Measurements from ENCODE around the gene ZDHHC11. TPM values are rescaled to one million over a fixed set of nuclear protein-coding genes. Genes with fewer than 3 reads are reported as not detected.

Gene ZDHHC11
- total RNA-seq, 2 experiments from 2014 or later = 6.2 to 7.9 TPM

DNA sequence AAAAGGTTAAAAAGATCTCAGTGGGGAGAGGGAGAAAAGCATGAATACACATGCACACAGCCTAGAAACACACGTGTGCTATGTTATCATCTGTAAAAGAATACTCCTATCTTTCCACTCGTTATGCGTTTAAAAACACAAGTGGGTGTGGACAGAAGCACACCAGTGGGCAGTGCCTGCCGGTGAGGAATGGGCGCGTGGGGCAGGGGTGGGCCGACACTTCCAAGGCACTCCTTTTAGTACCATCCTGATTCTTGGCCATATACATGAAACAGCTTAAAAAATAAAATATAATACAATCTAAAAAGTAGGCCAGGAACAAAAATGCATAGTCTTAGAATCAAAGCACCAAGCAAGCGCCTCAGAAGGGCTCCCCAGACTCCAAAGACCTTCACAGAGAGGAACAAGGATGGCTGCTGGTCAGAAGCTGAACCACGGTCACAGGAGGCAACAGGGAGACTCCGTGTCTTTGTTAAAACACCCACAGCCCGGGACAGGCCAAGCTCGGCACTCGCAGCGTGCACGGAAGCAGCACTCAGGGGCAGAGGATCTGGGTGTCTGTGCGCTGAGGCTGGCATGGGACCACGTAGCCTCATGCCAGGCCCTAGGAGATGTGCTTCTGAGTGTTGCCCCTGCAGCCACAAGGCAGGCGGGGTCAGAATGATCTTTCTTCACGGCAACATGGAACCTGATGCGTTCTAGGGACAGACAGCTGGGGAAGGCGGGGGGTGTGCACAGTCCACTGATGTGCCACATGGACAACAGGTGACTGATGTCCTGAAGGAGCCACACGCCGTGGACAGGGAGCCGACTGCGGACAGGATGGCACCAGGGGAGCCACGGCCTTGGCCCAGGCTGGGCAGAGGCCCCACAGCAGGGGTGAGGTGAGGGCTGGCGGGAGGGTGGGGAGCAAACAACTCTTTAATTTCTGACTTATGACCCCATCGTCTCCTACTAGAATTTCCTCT is 25.9 kb upstream of the ZDHHC11 start:
- no peak for DNase-seq
- Mint-ChIP-seq H3K4me3 (no peak overlapping the region), H3K9me3 (no peaks in the 10 kb centered on the region), H3K27me3 (no peaks in the 10 kb centered on the region), H3K36me3 (peaks cover 50% of the 10 kb centered on the region), H3K4me1 (ENCODE audit: low read depth) (peaks cover 2% of the 10 kb centered on the region), H3K27ac (no peak overlapping the region)
- intact Hi-C loops (cut with micrococcal nuclease) = no loop called here
- POLR2A ChIA-PET = no interaction called here
- CTCF ChIA-PET = no interaction called here

DNA sequence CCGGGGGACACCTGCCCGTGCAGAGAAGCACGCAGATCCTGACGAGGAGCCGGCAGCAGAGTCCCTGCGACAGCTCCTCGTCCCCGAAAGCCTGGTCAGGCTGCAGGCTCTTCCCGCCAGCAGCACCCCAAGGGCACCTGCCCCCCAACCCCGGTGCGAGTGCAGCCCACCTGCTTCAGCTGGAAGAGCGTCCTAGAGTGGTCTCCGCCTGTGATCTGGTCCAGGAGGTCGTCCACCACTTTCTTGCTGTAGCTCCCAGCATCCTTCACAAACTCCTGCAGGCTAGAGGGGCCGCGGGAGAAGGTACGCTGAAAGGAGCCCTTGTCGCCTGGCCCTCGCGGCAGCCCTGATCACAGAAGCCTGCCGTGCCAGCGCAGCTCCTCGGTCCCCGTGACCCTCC is 25.1 kb upstream of the ZDHHC11 start:
- Mint-ChIP-seq H3K36me3 (peaks cover 47% of the 10 kb centered on the region), H3K4me3 (no peak overlapping the region), H3K4me1 (ENCODE audit: low read depth) (no peaks in the 10 kb centered on the region), H3K27ac (no peak overlapping the region), H3K27me3 (no peaks in the 10 kb centered on the region), H3K9me3 (no peaks in the 10 kb centered on the region)
- ChIA-PET CTCF (no interaction called here), POLR2A (no interaction called here)
- no peak for DNase-seq
- intact Hi-C loops (cut with micrococcal nuclease) = no loop called here

DNA sequence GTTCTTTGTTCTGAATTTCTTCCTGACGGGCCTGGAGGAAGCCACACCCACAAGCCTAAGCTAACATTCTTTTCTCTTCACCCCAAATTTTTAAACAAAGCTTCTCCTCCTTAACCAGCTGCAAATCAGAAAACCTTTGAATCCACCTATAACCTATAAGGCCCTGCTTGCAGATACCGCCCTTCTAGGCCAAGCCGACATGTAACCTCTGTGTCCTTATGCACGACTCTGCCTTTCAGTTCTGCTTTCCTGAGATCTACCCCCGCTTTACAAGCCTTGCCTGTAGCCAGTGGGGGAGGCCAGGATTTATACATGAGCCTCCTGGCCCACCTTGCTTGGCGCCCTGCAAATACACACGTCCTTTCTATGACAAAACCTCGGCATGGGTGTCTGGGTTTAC is 22.5 kb upstream of the ZDHHC11 start:
- ChIA-PET POLR2A (no interaction called here), CTCF (no interaction called here)
- Mint-ChIP-seq H3K9me3 (no peaks in the 10 kb centered on the region), H3K4me1 (ENCODE audit: low read depth) (no peaks in the 10 kb centered on the region), H3K4me3 (no peak overlapping the region), H3K36me3 (peaks cover 59% of the 10 kb centered on the region), H3K27me3 (no peaks in the 10 kb centered on the region), H3K27ac (no peak overlapping the region)
- intact Hi-C loops (cut with micrococcal nuclease) = no loop called here
- DNase-seq = no peak

DNA sequence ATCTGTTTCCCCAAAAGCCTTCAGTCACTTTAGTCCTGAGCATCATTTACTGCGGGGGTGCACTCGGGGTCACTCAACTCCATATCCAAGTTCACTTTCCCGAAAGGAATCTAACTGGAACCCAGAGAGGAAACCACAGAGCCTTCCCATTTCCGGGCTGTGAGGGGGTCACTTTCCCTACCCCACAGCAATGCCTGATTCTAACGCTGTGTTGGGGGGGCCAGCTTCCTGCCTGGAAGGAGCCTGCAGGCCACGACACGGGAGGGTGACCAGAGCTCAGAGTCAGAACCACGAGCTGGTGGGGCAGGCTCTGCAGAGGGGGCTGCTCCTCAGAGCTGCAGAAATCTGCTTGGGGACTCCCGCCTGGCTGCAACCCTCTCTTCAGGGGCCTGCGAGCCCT is 21.5 kb upstream of the ZDHHC11 start:
- Mint-ChIP-seq H3K4me1 (ENCODE audit: low read depth) (no peaks in the 10 kb centered on the region), H3K9me3 (no peaks in the 10 kb centered on the region), H3K4me3 (no peak overlapping the region), H3K27me3 (no peaks in the 10 kb centered on the region), H3K27ac (no peak overlapping the region), H3K36me3 (peaks cover 61% of the 10 kb centered on the region)
- CTCF ChIA-PET = no interaction called here
- intact Hi-C loops (cut with micrococcal nuclease) = no loop called here
- POLR2A ChIA-PET = no interaction called here
- DNase-seq = no peak

DNA sequence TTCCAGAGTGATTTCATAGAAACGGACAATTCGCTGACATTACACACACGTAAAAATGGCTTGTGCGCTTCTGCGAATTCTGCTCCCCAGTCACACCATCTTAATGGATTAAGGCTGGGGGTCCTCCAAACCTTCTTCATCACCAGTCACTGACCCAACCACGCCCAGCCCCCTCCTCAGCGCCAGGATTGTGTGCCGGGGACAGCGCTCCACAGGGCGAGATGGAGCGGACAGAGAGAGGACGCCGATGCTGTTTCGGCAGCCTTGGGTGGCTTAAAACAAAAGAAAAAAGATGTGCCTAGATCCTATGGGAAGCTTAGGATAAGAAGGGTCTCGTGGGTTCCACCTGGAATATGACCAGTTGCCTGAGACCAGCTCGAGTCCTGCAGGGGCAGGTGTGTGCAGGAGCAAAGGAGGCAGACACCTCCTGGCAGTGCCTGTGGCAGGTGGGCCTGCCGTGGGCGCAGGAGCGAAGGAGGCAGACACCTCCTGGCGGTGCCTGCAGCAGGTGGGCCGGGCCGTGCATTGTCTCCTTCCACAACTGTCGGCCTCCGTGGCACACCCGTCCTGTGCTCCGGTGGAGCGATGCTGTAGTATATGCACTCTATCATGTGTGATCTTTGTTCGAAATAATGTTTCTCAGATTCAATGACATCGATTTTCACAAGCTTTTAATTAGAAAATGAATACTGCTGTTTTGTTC is 21.0 kb upstream of the ZDHHC11 start:
- Mint-ChIP-seq H3K27me3 (no peaks in the 10 kb centered on the region), H3K4me3 (no peak overlapping the region), H3K36me3 (peaks cover 58% of the 10 kb centered on the region), H3K4me1 (ENCODE audit: low read depth) (no peaks in the 10 kb centered on the region), H3K27ac (no peak overlapping the region), H3K9me3 (no peaks in the 10 kb centered on the region)
- ChIA-PET CTCF (no interaction called here), POLR2A (no interaction called here)
- intact Hi-C loops (cut with micrococcal nuclease) = no loop called here
- DNase-seq = no peak

DNA sequence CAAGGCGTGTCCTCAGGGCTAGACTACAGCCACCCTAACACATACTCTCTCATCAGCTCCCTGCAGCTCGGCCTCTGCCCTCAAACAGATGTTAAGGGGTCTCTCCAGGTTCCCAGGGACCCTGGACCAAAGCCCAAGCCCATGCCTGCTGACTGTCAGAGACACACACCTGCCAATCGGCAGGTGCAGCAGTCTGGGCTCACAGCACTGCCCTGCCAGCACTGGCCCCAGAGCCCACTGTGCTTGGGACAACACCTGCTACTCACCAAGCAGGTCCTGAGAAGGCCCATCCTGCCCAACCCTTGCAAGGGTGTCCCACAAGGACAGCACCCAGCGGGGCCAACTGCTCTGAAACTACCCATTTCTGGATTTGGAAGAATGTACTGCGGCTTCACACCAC is 20.2 kb upstream of the ZDHHC11 start:
- H3K36me3 Mint-ChIP-seq = peaks cover 58% of the 10 kb centered on the region
- H3K4me1 Mint-ChIP-seq (ENCODE audit: low read depth) = no peaks in the 10 kb centered on the region
- no peaks in the 10 kb centered on the region for H3K9me3 Mint-ChIP-seq
- no peak overlapping the region for H3K4me3 Mint-ChIP-seq
- no peak for DNase-seq
- H3K27ac Mint-ChIP-seq = no peak overlapping the region
- ChIA-PET POLR2A (no interaction called here), CTCF (no interaction called here)
- H3K27me3 Mint-ChIP-seq = no peaks in the 10 kb centered on the region
- intact Hi-C loops (cut with micrococcal nuclease) = no loop called here

DNA sequence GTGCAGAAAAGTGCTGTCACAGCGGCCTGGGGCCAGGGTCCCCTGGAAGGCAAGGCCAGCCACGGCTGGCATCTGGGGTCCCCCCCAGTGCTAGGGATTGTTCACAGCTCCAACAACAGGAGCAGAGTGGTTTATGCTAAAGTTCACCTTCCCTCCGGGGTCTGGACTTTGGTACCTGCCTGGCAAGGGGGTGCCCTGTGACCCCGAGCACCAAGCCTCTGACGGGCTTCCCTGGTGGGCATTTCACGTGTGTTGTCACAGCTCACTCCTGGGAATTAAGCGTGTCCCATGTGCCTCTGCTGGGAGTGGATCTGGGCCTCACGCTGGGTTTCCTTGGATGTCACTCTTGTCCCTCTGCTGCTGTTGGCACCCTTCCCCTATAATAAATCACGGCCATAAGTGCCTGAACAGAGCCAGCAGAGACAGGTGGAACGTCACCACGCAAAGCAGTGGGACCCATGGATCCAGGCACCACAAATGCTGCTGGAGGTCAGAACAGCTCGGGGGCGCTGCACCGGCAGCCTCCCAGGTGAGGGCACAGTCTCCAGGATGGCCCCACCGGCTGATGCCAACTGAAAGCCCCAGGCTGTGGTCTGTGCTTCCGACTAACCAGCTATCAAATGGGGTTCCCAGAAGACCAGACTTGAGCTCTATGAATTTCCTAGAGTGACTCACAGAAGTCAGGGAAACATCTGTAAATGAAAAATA is 17.8 kb upstream of the ZDHHC11 start:
- ChIA-PET CTCF (interaction anchor here (1.7 kb wide), 1 partner anchor 199 kb away, joined by 3 read pairs; no protein-coding TSS in a partner anchor), POLR2A (no interaction called here)
- no peak overlapping the region for H3K4me3 Mint-ChIP-seq
- H3K4me1 Mint-ChIP-seq (ENCODE audit: low read depth) = no peaks in the 10 kb centered on the region
- intact Hi-C loops (cut with micrococcal nuclease) = no loop called here
- no peak for DNase-seq
- no peaks in the 10 kb centered on the region for H3K27me3 Mint-ChIP-seq
- H3K27ac Mint-ChIP-seq = no peak overlapping the region
- H3K9me3 Mint-ChIP-seq = no peaks in the 10 kb centered on the region
- H3K36me3 Mint-ChIP-seq = peaks cover 49% of the 10 kb centered on the region

DNA sequence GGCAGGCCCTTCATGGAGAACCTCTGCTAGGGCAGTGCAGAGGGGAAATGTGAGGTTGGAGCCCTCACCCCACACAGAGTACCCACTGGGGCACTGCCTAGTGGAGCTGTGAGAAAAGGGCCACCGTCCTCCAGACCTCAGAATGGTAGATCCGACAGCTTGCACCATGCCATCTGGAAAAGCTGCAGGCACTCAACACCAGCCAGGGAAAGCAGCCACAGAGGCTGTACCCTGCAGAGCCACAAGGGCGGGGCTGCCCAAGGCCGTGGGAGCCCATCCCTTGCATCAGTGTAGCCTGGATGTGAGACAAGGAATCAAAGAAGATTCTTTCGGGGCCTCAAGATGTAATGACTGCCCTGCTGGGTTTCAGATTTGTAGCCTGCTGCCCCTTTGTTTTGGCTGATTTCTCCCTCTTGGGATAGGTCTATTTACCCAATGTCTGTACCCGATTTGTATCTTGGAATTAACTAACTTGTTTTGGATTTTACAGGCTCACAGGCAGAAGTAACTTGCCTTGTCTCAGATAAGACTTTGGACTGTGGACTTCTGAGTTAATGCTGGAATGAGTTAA is 16.6 kb upstream of the ZDHHC11 start:
- Mint-ChIP-seq H3K27ac (no peak overlapping the region), H3K9me3 (no peaks in the 10 kb centered on the region), H3K4me3 (no peak overlapping the region), H3K36me3 (peaks cover 45% of the 10 kb centered on the region), H3K27me3 (no peaks in the 10 kb centered on the region), H3K4me1 (ENCODE audit: low read depth) (no peaks in the 10 kb centered on the region)
- intact Hi-C loops (cut with micrococcal nuclease) = no loop called here
- no peak for DNase-seq
- CTCF ChIA-PET = no interaction called here
- POLR2A ChIA-PET = no interaction called here

DNA sequence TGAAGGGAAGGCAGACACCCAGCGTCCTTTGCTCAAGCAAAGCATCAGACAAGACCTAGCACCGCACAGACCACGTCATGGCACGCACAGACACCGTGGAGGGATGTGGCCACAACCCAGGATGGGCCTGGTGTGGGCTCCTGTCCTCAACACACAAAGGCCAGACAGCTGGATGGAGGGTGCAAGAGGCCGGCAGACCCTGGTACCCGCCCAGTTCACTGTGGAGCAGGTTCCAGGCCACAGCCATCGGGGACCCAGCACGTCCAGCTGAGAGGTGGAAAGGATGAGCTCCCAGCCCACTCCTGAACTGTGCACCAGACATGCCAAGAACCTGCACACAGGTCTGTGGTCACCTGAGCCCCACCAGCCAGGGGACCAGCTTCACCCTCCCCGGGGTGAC is 15.0 kb upstream of the ZDHHC11 start:
- CTCF ChIA-PET = no interaction called here
- Mint-ChIP-seq H3K4me3 (no peak overlapping the region), H3K36me3 (peaks cover 37% of the 10 kb centered on the region), H3K9me3 (no peaks in the 10 kb centered on the region), H3K27me3 (no peaks in the 10 kb centered on the region), H3K4me1 (ENCODE audit: low read depth) (no peaks in the 10 kb centered on the region), H3K27ac (no peak overlapping the region)
- POLR2A ChIA-PET = no interaction called here
- no peak for DNase-seq
- intact Hi-C loops (cut with micrococcal nuclease) = no loop called here

DNA sequence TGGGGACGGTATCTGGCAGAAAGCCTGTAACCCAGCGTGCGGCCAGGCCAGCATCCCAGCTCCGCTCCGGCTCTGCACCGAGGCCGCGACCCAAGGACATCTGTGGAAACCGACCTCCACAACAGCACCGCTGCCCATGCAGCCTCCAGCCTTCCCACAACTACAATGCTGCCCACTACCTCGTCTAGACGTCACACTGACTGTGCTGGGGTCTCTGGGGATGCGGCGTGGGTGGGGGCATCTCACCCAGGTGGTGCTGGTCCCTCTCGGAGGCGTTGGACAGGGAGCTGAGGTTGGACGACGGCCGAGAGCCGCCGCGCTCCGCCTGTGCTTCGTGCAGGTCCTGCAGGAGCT is 14.4 kb upstream of the ZDHHC11 start:
- H3K36me3 Mint-ChIP-seq = peaks cover 31% of the 10 kb centered on the region
- no peaks in the 10 kb centered on the region for H3K4me1 Mint-ChIP-seq (ENCODE audit: low read depth)
- POLR2A ChIA-PET = no interaction called here
- no peak overlapping the region for H3K27ac Mint-ChIP-seq
- no peak overlapping the region for H3K4me3 Mint-ChIP-seq
- CTCF ChIA-PET = no interaction called here
- H3K27me3 Mint-ChIP-seq = no peaks in the 10 kb centered on the region
- no peaks in the 10 kb centered on the region for H3K9me3 Mint-ChIP-seq
- intact Hi-C loops (cut with micrococcal nuclease) = no loop called here
- DNase-seq = no peak

DNA sequence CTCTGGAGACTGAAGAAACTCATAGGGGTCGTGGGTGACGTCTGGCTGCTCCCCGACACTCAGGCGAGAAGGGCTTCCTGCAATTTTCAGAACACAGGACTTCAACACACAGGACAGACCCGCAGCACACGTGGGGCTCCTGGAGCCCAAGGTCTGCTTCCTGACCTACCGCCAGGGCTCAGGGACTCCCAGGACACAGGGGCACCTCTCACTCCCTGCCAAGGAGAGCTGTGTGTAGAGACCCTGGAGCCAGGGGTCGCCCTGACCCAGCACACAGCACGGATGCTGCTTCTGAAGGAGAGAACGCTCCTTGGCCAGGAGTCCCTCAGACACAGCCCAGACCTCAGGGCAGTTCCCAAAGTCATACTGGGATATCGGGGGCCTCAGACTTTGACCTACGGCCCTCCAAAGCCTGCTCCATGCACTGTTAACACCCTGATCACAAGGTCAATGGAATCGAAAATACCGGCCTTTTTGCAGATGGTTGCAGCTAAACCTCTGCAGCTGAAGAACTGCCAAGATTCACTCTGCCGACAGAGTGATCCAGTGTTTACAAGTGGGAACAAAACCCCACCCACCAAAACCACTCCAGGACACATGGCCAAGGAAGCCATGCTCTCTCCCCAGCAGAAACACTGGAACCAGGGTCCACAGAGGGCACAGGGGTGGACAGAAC is 13.8 kb upstream of the ZDHHC11 start:
- H3K9me3 Mint-ChIP-seq = no peaks in the 10 kb centered on the region
- no peaks in the 10 kb centered on the region for H3K4me1 Mint-ChIP-seq (ENCODE audit: low read depth)
- no peak overlapping the region for H3K4me3 Mint-ChIP-seq
- H3K27ac Mint-ChIP-seq = no peak overlapping the region
- POLR2A ChIA-PET = no interaction called here
- intact Hi-C loops (cut with micrococcal nuclease) = no loop called here
- no peak for DNase-seq
- CTCF ChIA-PET = no interaction called here
- no peaks in the 10 kb centered on the region for H3K27me3 Mint-ChIP-seq
- peaks cover 28% of the 10 kb centered on the region for H3K36me3 Mint-ChIP-seq

DNA sequence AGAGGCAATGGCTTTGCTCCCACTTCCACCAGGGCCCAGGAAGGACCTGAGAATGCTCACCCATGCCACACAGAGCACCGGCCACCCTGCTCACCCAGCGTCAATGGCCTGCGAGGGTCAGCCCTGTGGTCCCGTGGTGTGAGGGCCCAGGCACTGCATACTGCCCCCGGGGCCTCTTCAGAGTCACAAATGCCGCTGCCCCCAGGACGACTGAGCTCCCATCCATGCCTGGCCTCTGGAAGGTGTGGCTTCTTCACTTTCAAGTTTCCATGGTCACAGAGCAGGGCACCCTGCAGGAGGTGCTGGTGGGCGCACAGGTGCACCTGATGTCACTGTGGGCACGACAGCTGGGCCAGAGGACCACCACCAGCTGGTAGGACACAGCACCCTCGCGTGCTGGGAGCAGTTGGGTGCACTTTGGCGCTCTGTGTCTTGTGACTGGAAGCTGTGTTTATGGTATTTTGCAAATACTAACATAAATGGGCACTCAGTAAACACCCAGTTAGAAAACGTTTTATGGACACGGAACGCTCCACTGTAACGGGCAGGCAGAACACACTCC is 12.5 kb upstream of the ZDHHC11 start:
- no peaks in the 10 kb centered on the region for H3K4me1 Mint-ChIP-seq (ENCODE audit: low read depth)
- no peak for DNase-seq
- ChIA-PET POLR2A (no interaction called here), CTCF (no interaction called here)
- H3K9me3 Mint-ChIP-seq = no peaks in the 10 kb centered on the region
- no peak overlapping the region for H3K27ac Mint-ChIP-seq
- H3K36me3 Mint-ChIP-seq = peaks cover 21% of the 10 kb centered on the region
- no peak overlapping the region for H3K4me3 Mint-ChIP-seq
- no peaks in the 10 kb centered on the region for H3K27me3 Mint-ChIP-seq
- intact Hi-C loops (cut with micrococcal nuclease) = no loop called here

Measured in activated CD4-positive, alpha-beta memory T cell treated with anti-CD3 and anti-CD28 coated beads for 36 hours (primary cell).